HepG2 (cell line): ENCODE measurements around the gene MID1. TPM values are rescaled to one million over a fixed set of nuclear protein-coding genes. Genes with fewer than 3 reads are reported as not detected.

Source experiments
- ATAC-seq: fragments of 200-7000 bp; cut with Tn5 transposase; 3 replicates; pipeline ENCODE4 v1.9.1; 2020; ENCODE audit warnings: mild to moderate bottlenecking, moderate library complexity
- BruUV-seq: library from RNA; stranded (reverse); fragments of 400-500 nt; replicated peaks from 2 replicates; lab custom pipeline; 2021; lab: Mats Ljungman, UMichigan
- CTCF ChIA-PET: fragments of 300-600 bp; formaldehyde crosslinking; extraction: SDS; loops from one replicate; lab custom pipeline; 2021; ENCODE audit warnings: low total read pairs, inconsistent platforms, low intra/inter-chr PET ratio; lab: Yijun Ruan, JAX
- POLR2A ChIA-PET: fragments of 350-600 bp; sonication (Branson Sonifier 250); formaldehyde crosslinking; loops from one replicate; lab custom pipeline; 2020; ENCODE audit warnings: antibody characterized with exemption, inconsistent platforms; lab: Yijun Ruan, JAX
- DNase-seq: peaks from one replicate; pipeline ENCODE4 v3.0.0-alpha.2; 2015; ENCODE audit warnings: low spot score
- FAIRE-seq: peaks from 3 replicates; lab custom pipeline; 2011; peaks lifted over from hg19 to GRCh38; lab: Jason Lieb, UNC
- H2AFZ ChIP-seq: one replicate; pipeline ENCODE4 v1.6.1; 2011; ENCODE audit warnings: low read length, inconsistent platforms
- H3K27ac ChIP-seq: fragments of 300-600 bp; 3 replicates; pipeline ENCODE4 v1.8.0; 2011; ENCODE audit warnings: mixed run types, mild to moderate bottlenecking, mixed read lengths, low read length, inconsistent platforms; ENCODE audit not compliant: insufficient read depth; ENCODE audit errors: extremely low read length
- H3K27me3 ChIP-seq, 2 experiments: fragments of 200-600 bp in 1 of 2; 2 replicates in 1 of 2; 3 replicates in 1 of 2; pipeline versions ENCODE4 v1.6.0 to v1.8.0; 2011; ENCODE audit warnings: low read length in 2 of 2, mild to moderate bottlenecking in 2 of 2, moderate library complexity in 2 of 2, inconsistent platforms in 1 of 2; ENCODE audit not compliant: insufficient read depth in 2 of 2, control insufficient read depth in 1 of 2
- H3K36me3 ChIP-seq, 2 experiments: fragments of 200-600 bp in 1 of 2; replicated peaks in 1 of 2; 2 replicates in 1 of 2; 3 replicates in 1 of 2; pipeline versions ENCODE4 v1.5.1 to v1.8.0; 2011; ENCODE audit warnings: low read length in 2 of 2, inconsistent platforms in 1 of 2; ENCODE audit not compliant: insufficient read depth in 2 of 2, control insufficient read depth in 1 of 2
- H3K4me1 ChIP-seq: 2 replicates; pipeline ENCODE4 v1.5.1; 2012; ENCODE audit warnings: low read length, inconsistent platforms; ENCODE audit not compliant: insufficient read depth
- H3K4me2 ChIP-seq: 2 replicates; pipeline ENCODE4 v1.6.0; 2011; ENCODE audit warnings: low read depth, low read length, inconsistent platforms
- H3K4me3 ChIP-seq, 3 experiments: fragments of 200-600 bp in 1 of 3; sonication (generic), shearing (Covaris generic) in 1 of 3; replicated peaks in 1 of 3; 2 replicates each; pipeline ENCODE4 v1.5.1; 2011 to 2016; ENCODE audit warnings: low read length in 3 of 3, inconsistent platforms in 2 of 3, low read depth in 2 of 3, mild to moderate bottlenecking in 2 of 3, control low read depth in 1 of 3, mixed read lengths in 1 of 3; ENCODE audit not compliant: insufficient read depth in 1 of 3
- H3K79me2 ChIP-seq: one replicate; pipeline ENCODE4 v1.6.1; 2011; ENCODE audit warnings: low read length, inconsistent platforms; ENCODE audit not compliant: insufficient read depth
- H3K9ac ChIP-seq: 2 replicates; pipeline ENCODE4 v1.6.0; 2011; ENCODE audit warnings: mild to moderate bottlenecking, low read depth, low read length, inconsistent platforms; ENCODE audit not compliant: insufficient read depth
- H3K9me3 ChIP-seq: 2 replicates; pipeline ENCODE4 v1.5.1; 2012; ENCODE audit warnings: mild to moderate bottlenecking, low read length
- H4K20me1 ChIP-seq: 2 replicates; pipeline ENCODE4 v1.6.0; 2011; ENCODE audit warnings: inconsistent platforms, mild to moderate bottlenecking, low read length, moderate library complexity; ENCODE audit not compliant: insufficient read depth
- CREM ChIP-seq, 2 experiments: sonication (generic) in 1 of 2; formaldehyde crosslinking in 1 of 2; IDR thresholded peaks; 2 replicates each; pipeline versions ENCODE4 v1.4.0 to v1.6.1; 2016 to 2020; ENCODE audit warnings: antibody characterized with exemption in 1 of 2, mild to moderate bottlenecking in 1 of 2, missing genetic modification reagents in 1 of 2
- DNMT1 ChIP-seq: sonication (generic); formaldehyde crosslinking; IDR thresholded peaks from 2 replicates; pipeline ENCODE4 v1.5.1; 2020; ENCODE audit warnings: mild to moderate bottlenecking, missing genetic modification reagents
- GLI4 ChIP-seq: sonication (generic); formaldehyde crosslinking; IDR thresholded peaks from 2 replicates; pipeline ENCODE4 v1.5.1; 2020; ENCODE audit warnings: missing genetic modification reagents, mild to moderate bottlenecking, moderate library complexity, borderline replicate concordance
- HNRNPH1 ChIP-seq: fragments of 200-400 bp; formaldehyde crosslinking; optimal IDR thresholded peaks from 2 replicates; pipeline ENCODE3; 2017; ENCODE audit warnings: mild to moderate bottlenecking, low read depth, low read length
- KLF16 ChIP-seq, 2 experiments: sonication (generic) in 1 of 2; formaldehyde crosslinking in 1 of 2; IDR thresholded peaks; 2 replicates each; pipeline versions ENCODE4 v1.6.1 to v1.8.0; 2016 to 2023; ENCODE audit warnings: missing genetic modification reagents in 2 of 2, missing compliant biosample characterization in 1 of 2
- SP5 ChIP-seq: IDR thresholded peaks from 2 replicates; pipeline ENCODE4 v1.6.1; 2016; ENCODE audit warnings: low read depth, borderline replicate concordance
- TARDBP ChIP-seq: sonication (generic); formaldehyde crosslinking; IDR thresholded peaks from 2 replicates; pipeline ENCODE4 v1.8.0; 2022; ENCODE audit warnings: mild to moderate bottlenecking, missing genetic modification reagents
- XBP1 ChIP-seq: sonication (generic); formaldehyde crosslinking; IDR thresholded peaks from 2 replicates; pipeline ENCODE4 v1.5.0; 2020; ENCODE audit warnings: missing genetic modification reagents
- ZBTB21 ChIP-seq: sonication (generic); formaldehyde crosslinking; IDR thresholded peaks from 2 replicates; pipeline ENCODE4 v1.4.0; 2020; ENCODE audit warnings: missing genetic modification reagents
- ZNF17 ChIP-seq: sonication (generic); formaldehyde crosslinking; IDR thresholded peaks from 2 replicates; pipeline ENCODE4 v1.5.0; 2020; ENCODE audit warnings: mild to moderate bottlenecking, missing genetic modification reagents
- ZNF530 ChIP-seq: sonication (generic); formaldehyde crosslinking; IDR thresholded peaks from 2 replicates; pipeline ENCODE4 v1.5.0; 2020; ENCODE audit warnings: low read depth, mild to moderate bottlenecking, missing genetic modification reagents
- ZNF569 ChIP-seq: sonication (generic); formaldehyde crosslinking; IDR thresholded peaks from 2 replicates; pipeline ENCODE4 v1.5.0; 2020; ENCODE audit warnings: mild to moderate bottlenecking, missing genetic modification reagents, moderate library complexity, borderline replicate concordance
- ZNF614 ChIP-seq: IDR thresholded peaks from 2 replicates; pipeline ENCODE4 v1.6.1; 2018; ENCODE audit warnings: missing biosample characterization, missing genetic modification reagents, inconsistent platforms, borderline replicate concordance
- ZNF761 ChIP-seq: sonication (generic); formaldehyde crosslinking; conservative IDR thresholded peaks from 2 replicates; pipeline ENCODE4 v1.4.0; 2020; ENCODE audit warnings: mild to moderate bottlenecking, missing genetic modification reagents
- ZNF782 ChIP-seq: sonication (generic); formaldehyde crosslinking; IDR thresholded peaks from 2 replicates; pipeline ENCODE4 v1.4.0; 2020; ENCODE audit warnings: missing genetic modification reagents, mild to moderate bottlenecking, borderline replicate concordance
- in situ Hi-C: cut with HindIII; loops from 2 replicates; pipeline ENCODE4 v1.10.0; 2017; ENCODE audit warnings: low pct_unique_long_range_greater_than_20kb; ENCODE audit not compliant: extremely low pct_ligation_motif_present
- intact Hi-C: fragments of 100-400 bp; cut with micrococcal nuclease; formaldehyde crosslinking; loops from one replicate; pipeline ENCODE4 v1.10.0; 2022; ENCODE audit not compliant: unreplicated experiment
- polyA plus RNA-seq, 8 experiments: library from polyadenylated mRNA; depleted of rRNA in 3 of 8; stranded (reverse) in 7 of 8; unstranded in 1 of 8; fragments of >200 nt; fragmentation: Illumina TruSeq in 4 of 8; extraction: Trizol in 4 of 8; gene quantifications; 2 replicates each; pipeline versions ENCODE4 v1.2.1 to v1.2.3, GENCODE V29; 2011 to 2016; ENCODE audit warnings: low read depth in 4 of 8, missing spikeins in 1 of 8, mixed read lengths in 1 of 8; ENCODE audit not compliant: insufficient read depth in 1 of 8
- total RNA-seq, 5 experiments: library from RNA; depleted of rRNA; stranded (reverse); fragments of >200 nt; fragmentation: Illumina TruSeq; extraction: Trizol; gene quantifications; 2 replicates each; pipeline ENCODE4 v1.2.3, GENCODE V29; 2016; ENCODE audit warnings: low read depth in 1 of 5
- TF ChIP-seq, protein P1 (sequence below): sonication (generic); formaldehyde crosslinking; IDR thresholded peaks from 2 replicates; pipeline ENCODE4; 2020; ENCODE audit warnings: missing genetic modification reagents, mild to moderate bottlenecking, borderline replicate concordance
- TF ChIP-seq, protein P2 (sequence below): sonication (generic); formaldehyde crosslinking; IDR thresholded peaks from 2 replicates; pipeline ENCODE4 v1.5.0; 2020; ENCODE audit warnings: mild to moderate bottlenecking, missing genetic modification reagents

MID1 gene
- total and polyA plus RNA-seq, 2 of the 13 experiments (the other 11 are each of a cell fraction or from before 2014, with no cell fraction given), result 0.86 to 1.1 TPM

DNA sequence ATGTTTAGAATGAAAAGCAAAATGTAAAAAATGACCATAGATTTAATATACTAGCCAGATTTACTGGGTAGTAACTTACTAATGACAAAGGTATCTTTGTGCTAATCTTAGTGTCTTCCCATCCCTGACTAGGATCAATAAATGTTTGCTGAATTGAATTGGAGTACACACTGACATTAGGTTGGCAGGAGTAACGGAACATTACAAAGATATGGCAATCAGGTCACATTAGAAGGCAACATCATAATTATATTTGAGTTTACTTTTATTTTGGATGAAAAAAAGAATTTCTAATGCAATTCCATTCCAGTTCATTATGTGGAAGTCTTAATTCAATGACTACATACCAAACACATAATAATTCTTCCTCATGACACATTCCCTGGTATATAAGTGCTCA lies 77.8 kb downstream of the MID1 start (continued):
- TF ChIP-seq, protein P1, sequence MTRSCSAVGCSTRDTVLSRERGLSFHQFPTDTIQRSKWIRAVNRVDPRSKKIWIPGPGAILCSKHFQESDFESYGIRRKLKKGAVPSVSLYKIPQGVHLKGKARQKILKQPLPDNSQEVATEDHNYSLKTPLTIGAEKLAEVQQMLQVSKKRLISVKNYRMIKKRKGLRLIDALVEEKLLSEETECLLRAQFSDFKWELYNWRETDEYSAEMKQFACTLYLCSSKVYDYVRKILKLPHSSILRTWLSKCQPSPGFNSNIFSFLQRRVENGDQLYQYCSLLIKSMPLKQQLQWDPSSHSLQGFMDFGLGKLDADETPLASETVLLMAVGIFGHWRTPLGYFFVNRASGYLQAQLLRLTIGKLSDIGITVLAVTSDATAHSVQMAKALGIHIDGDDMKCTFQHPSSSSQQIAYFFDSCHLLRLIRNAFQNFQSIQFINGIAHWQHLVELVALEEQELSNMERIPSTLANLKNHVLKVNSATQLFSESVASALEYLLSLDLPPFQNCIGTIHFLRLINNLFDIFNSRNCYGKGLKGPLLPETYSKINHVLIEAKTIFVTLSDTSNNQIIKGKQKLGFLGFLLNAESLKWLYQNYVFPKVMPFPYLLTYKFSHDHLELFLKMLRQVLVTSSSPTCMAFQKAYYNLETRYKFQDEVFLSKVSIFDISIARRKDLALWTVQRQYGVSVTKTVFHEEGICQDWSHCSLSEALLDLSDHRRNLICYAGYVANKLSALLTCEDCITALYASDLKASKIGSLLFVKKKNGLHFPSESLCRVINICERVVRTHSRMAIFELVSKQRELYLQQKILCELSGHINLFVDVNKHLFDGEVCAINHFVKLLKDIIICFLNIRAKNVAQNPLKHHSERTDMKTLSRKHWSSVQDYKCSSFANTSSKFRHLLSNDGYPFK (CRISPR knock-in tag), result no peak

DNA sequence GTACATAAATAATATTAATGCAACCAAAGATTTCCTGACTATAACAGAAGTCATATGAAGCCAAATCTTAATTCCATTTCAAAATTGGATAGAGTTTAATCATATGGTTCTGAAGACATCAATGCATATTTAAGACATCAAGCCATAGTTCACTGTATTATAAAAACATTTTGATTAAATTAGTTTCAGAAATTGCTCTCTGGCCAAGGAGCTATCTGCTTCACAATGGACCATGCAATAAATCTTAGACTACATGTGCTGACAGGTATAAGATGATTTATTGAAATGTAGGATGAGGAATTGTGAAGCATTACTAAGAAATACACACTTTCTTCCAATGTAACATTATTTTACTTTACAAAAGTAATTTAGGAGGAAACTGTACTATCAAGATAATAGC lies 81.6 kb downstream of the MID1 start:
- intact Hi-C loops, result no loop called here
- H4K20me1 ChIP-seq, result no peaks in the 10 kb centered on the region
- BruUV-seq, result no TSS peak
- DNase-seq, result no peak
- ATAC-seq, result no peak
- TF ChIP-seq CREM (IDR thresholded peaks at IDR 0.05) (no peak), CREM (CRISPR knock-in tag; IDR thresholded peaks at IDR 0.05) (no peak), ZNF17 (no peak), GLI4 (CRISPR knock-in tag) (no peak), ZNF530 (no peak), ZNF761 (CRISPR knock-in tag) (no peak), SP5 (CRISPR knock-in tag) (no peak), ZBTB21 (CRISPR knock-in tag) (no peak), KLF16 (CRISPR knock-in tag; IDR thresholded peaks at IDR 0.05) (no peak), ZNF782 (CRISPR knock-in tag) (no peak), HNRNPH1 (no peak), TARDBP (CRISPR knock-in tag) (no peak), ZNF569 (CRISPR knock-in tag) (no peak), DNMT1 (CRISPR knock-in tag) (no peak), XBP1 (CRISPR knock-in tag) (no peak), ZNF614 (CRISPR knock-in tag) (no peak)
- TF ChIP-seq, protein P2, sequence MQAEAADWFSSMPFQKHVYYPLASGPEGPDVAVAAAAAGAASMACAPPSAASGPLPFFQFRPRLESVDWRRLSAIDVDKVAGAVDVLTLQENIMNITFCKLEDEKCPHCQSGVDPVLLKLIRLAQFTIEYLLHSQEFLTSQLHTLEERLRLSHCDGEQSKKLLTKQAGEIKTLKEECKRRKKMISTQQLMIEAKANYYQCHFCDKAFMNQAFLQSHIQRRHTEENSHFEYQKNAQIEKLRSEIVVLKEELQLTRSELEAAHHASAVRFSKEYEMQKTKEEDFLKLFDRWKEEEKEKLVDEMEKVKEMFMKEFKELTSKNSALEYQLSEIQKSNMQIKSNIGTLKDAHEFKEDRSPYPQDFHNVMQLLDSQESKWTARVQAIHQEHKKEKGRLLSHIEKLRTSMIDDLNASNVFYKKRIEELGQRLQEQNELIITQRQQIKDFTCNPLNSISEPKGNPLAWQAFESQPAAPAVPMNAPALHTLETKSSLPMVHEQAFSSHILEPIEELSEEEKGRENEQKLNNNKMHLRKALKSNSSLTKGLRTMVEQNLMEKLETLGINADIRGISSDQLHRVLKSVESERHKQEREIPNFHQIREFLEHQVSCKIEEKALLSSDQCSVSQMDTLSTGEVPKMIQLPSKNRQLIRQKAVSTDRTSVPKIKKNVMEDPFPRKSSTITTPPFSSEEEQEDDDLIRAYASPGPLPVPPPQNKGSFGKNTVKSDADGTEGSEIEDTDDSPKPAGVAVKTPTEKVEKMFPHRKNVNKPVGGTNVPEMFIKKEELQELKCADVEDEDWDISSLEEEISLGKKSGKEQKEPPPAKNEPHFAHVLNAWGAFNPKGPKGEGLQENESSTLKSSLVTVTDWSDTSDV (CRISPR knock-in tag), result no peak
- TF ChIP-seq, all 625 proteins: peak for 0
- H3K4me2 ChIP-seq, result no peak overlapping the region
- ChIA-PET POLR2A (no interaction called here), CTCF (no interaction called here)
- H2AFZ ChIP-seq, result no peak overlapping the region
- no peaks in the 10 kb centered on the region for H3K9me3 ChIP-seq
- FAIRE-seq, result no peak
- no peak overlapping the region for H3K27ac ChIP-seq
- H3K79me2 ChIP-seq, result no peaks in the 10 kb centered on the region
- H3K4me1 ChIP-seq, result peaks cover 30% of the 10 kb centered on the region
- no peaks in the 10 kb centered on the region for H3K27me3 ChIP-seq
- H3K4me3 ChIP-seq, result no peak overlapping the region
- H3K36me3 ChIP-seq, result no peaks in the 10 kb centered on the region
- in situ Hi-C loops, result no loop called here
- no peak overlapping the region for H3K9ac ChIP-seq
